ENCODE results near the gene PROSER3.

DNA sequence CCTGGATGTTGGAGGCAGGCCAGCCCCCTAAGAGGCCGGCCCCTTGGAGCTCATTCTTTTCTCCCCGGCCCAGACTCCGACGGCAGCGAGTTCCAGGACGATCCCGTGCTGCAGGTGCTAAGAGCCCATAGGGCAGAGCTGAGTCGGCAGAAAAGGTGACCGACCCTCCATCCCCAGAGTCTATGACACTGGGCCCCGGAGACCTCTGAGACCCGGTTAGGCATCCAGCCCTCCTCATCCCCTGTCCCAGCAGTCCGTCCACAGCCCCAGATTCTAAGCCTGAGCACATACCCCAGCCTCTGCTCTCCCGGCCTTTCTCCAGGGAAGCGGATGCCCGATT, 10.1 kb downstream of the PROSER3 start:
- TF ChIP-seq POU6F1 (CRISPR knock-in tag; IDR thresholded peaks at IDR 0.05; ENCODE audit: borderline replicate concordance, low read depth), result no peak
- TF ChIP-seq BACH2 (CRISPR knock-in tag; IDR thresholded peaks at IDR 0.05; ENCODE audit: borderline replicate concordance), result no peak
- TF ChIP-seq ZFP30 (CRISPR knock-in tag; IDR thresholded peaks at IDR 0.05), result no peak
- TF ChIP-seq ZFP3 (CRISPR knock-in tag; IDR thresholded peaks at IDR 0.05), result no peak
- no peak for TF ChIP-seq OSR1 (CRISPR knock-in tag; IDR thresholded peaks at IDR 0.05)
- no peak for TF ChIP-seq GLIS3 (CRISPR knock-in tag; IDR thresholded peaks at IDR 0.05)
- TF ChIP-seq ZNF8 (CRISPR knock-in tag; IDR thresholded peaks at IDR 0.05), result no peak
- no peak for TF ChIP-seq RARB (CRISPR knock-in tag; IDR thresholded peaks at IDR 0.05)
- TF ChIP-seq ZNF565 (CRISPR knock-in tag; conservative IDR thresholded peaks at IDR 0.05; ENCODE audit: low read depth), result no peak

Data from SK-N-SH treated with all-trans-retinoic acid at 6 μM for 48 hours (cell line).